Kidney epithelial cell (primary cell): ENCODE data around the gene RNF166. TPM values are rescaled to one million over a fixed set of nuclear protein-coding genes. Genes with fewer than 3 reads are reported as not detected.

ENCODE experiments used
- DNase-seq: peaks from one replicate; pipeline ENCODE4 v3.0.0-alpha.2; 2010; ENCODE audit warnings: low read depth
- H3K27me3 ChIP-seq: 2 replicates; pipeline ENCODE4 v1.6.0; 2011; ENCODE audit warnings: low read length; ENCODE audit not compliant: control insufficient read depth, insufficient read depth
- H3K36me3 ChIP-seq: 2 replicates; pipeline ENCODE4 v1.5.1; 2011; ENCODE audit warnings: low read length; ENCODE audit not compliant: control insufficient read depth, insufficient read depth
- H3K4me3 ChIP-seq: 2 replicates; pipeline ENCODE4 v1.5.1; 2011; ENCODE audit warnings: low read depth, mild to moderate bottlenecking, control low read depth, low read length
- CTCF ChIP-seq: IDR thresholded peaks from 2 replicates; pipeline ENCODE4 v1.5.1; 2011; ENCODE audit warnings: mild to moderate bottlenecking, moderate library complexity, low read length, control low read depth, inconsistent platforms; ENCODE audit not compliant: insufficient read depth, poor library complexity, severe bottlenecking
- total RNA-seq: library from RNA; depleted of rRNA; stranded (reverse); fragments of >200 nt; gene quantifications from 2 replicates; pipeline ENCODE4 v1.2.3, GENCODE V29; 2015

RNF166 gene
- total RNA-seq, 1 donor from 2014 or later, result 33.0 TPM

- no peak for DNase-seq
- Histone ChIP-seq H3K36me3 (no peaks in the 10 kb centered on the region), H3K27me3 (peaks cover 60% of the 10 kb centered on the region), H3K4me3 (peak within 1 kb of the TSS; percentile 44)
- TF ChIP-seq CTCF, result no peak
These were observed 19.6 kb downstream of the RNF166 start, which contains the start of gene SNAI3 for GRCh38 chr16:88686439-88687253. Gene SNAI3 (minus strand): TSS chr16:88686507. CDS start chr16:88686406, 101 bp downstream.

GRCh38 chr16:88686062-88686438 is 20.2 kb downstream of the RNF166 start:
- no peak for TF ChIP-seq CTCF
- H3K4me3 ChIP-seq, result peak overlapping the region; percentile 44
- peaks cover 66% of the 10 kb centered on the region for H3K27me3 ChIP-seq
- no peak for DNase-seq
- no peaks in the 10 kb centered on the region for H3K36me3 ChIP-seq

DNA sequence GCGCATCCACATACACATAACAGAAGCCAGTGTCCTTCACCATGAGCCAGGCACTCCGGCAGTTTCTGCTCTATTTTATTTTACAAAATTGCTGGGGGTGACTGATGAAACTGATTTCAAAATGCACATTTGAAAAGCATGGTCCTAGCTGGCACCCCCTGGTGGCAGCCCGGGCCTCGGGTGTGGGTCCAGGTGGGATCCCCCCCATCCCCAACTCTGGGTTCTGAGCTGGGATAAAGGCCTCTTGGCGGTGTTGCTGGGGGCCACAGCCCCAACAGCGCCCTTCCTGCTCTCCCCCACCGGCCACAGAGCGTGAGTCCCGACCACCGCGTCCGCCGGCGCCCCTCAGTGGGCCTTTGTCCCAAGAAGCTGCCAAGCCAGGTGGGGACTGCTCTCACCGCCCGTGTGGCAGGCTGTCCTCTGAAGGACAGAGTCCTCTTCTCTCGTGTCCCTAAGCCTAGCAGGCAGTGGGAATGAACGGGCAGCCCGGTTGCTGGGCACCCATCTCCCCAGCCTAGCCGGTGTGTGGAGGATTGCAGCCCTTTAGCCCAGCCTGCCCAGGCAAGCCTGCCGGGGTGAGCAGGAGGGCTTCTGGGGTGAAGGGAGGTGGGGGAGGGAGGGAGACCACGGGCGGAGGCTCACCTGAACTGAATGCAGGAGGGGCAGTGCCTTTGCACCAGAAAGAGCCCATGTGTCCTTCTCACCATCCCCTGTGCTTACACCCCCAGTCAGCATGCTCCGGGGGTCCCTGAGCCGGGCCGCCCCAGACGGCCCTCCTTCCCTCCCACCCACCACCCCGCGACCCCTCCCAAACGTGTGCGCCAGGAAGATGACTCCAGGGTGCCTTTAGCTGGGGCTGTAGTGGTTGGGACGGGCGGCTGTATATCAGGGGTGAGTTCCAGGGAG is 20.8 kb downstream of the RNF166 start:
- H3K36me3 ChIP-seq, result no peaks in the 10 kb centered on the region
- TF ChIP-seq CTCF, result peak; percentile 76
- H3K27me3 ChIP-seq, result peaks cover 63% of the 10 kb centered on the region
- H3K4me3 ChIP-seq, result peak overlapping the region; percentile 44
- no peak for DNase-seq

GRCh38 chr16:88684569-88685155 is 21.5 kb downstream of the RNF166 start:
- no peaks in the 10 kb centered on the region for H3K36me3 ChIP-seq
- H3K27me3 ChIP-seq, result peaks cover 60% of the 10 kb centered on the region
- no peak for TF ChIP-seq CTCF
- H3K4me3 ChIP-seq, result no peak overlapping the region
- no peak for DNase-seq

DNA sequence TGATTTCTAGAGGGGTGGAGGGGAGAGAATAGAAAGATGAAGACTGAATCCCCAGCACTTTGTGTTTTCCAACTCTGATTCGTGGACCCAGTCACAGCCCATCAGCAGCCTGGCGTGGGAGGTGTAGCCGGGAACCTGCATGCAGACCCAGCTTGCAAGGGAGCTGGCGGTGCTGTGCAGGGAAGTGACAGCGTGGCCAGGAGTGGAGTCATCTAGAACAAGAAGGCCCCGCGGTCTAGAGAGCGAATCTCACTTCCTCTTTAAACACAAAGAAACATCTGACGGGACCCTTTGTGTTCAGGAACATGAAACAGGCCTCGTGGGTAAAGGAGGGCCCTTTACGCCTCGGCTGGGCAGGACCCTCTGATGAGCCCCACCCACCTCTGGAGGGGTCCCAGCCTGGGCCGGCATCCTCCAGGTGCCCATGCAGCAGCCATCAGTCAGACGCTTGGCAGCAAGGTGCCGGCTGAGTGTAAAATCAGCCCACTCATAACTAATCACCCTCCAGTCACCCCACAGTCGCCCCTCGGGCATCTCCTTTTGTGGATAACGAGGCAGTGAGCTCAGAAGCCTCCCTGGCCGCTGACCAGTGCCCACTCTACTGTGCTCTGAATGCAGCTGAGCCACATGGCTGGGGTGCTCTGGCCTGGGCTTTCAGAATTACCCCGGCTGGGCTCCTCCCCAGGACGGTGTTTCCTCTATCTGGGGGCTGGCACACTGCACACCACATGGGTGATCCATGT is 24.3 kb downstream of the RNF166 start:
- peaks cover 42% of the 10 kb centered on the region for H3K27me3 ChIP-seq
- no peak for TF ChIP-seq CTCF
- DNase-seq, result no peak

More for the DNA sequence above, 24.3 kb downstream of the RNF166 start:
- Histone ChIP-seq H3K36me3 (no peaks in the 10 kb centered on the region), H3K4me3 (no peak overlapping the region)
